DOHH2 (cell line): ENCODE results near the gene CEP112.

Source experiments
- H3F3A ChIP-seq: fragments of 200-600 bp; sonication (generic), shearing (Covaris generic); 2 replicates; pipeline ENCODE4 v1.6.0; 2016; ENCODE audit warnings: antibody characterized with exemption, mild to moderate bottlenecking; ENCODE audit not compliant: control insufficient read depth, insufficient read depth
- H3K27ac ChIP-seq: fragments of 200-600 bp; sonication (generic); 2 replicates; pipeline ENCODE4 v1.5.1; 2014; ENCODE audit warnings: low read depth, mild to moderate bottlenecking, low read length, moderate library complexity
- H3K27me3 ChIP-seq: fragments of 200-600 bp; sonication (generic); 2 replicates; pipeline ENCODE4 v1.6.1; 2014; ENCODE audit warnings: mild to moderate bottlenecking, low read length, mixed read lengths; ENCODE audit not compliant: control insufficient read depth
- H3K36me3 ChIP-seq: fragments of 200-600 bp; sonication (generic); 2 replicates; pipeline ENCODE4 v1.6.1; 2014; ENCODE audit warnings: mild to moderate bottlenecking, low read length, moderate library complexity, mixed read lengths; ENCODE audit not compliant: control insufficient read depth
- H3K4me1 ChIP-seq: fragments of 200-600 bp; sonication (generic); 2 replicates; pipeline ENCODE4 v1.6.1; 2014; ENCODE audit warnings: mild to moderate bottlenecking, low read length, mixed read lengths; ENCODE audit not compliant: control insufficient read depth
- H3K4me2 ChIP-seq: fragments of 200-600 bp; sonication (generic); 2 replicates; pipeline ENCODE4 v1.6.0; 2014; ENCODE audit warnings: mild to moderate bottlenecking, low read length, moderate library complexity
- H3K4me3 ChIP-seq: fragments of 200-600 bp; sonication (generic); 2 replicates; pipeline ENCODE4 v1.5.1; 2014; ENCODE audit warnings: mild to moderate bottlenecking, low read length, mixed read lengths
- H3K79me2 ChIP-seq: fragments of 200-600 bp; sonication (generic); 2 replicates; pipeline ENCODE4 v1.6.1; 2014; ENCODE audit warnings: mild to moderate bottlenecking, low read length, mixed read lengths; ENCODE audit not compliant: control insufficient read depth
- H3K9me2 ChIP-seq: fragments of 200-600 bp; sonication (generic); replicated peaks from 2 replicates; pipeline ENCODE4 v1.6.1; 2014; ENCODE audit warnings: mild to moderate bottlenecking, low read length, mixed read lengths; ENCODE audit not compliant: control insufficient read depth
- H3K9me3 ChIP-seq: fragments of 200-600 bp; sonication (generic); 2 replicates; pipeline ENCODE4 v1.6.1; 2014; ENCODE audit warnings: antibody characterized with exemption, low read length, mixed read lengths; ENCODE audit not compliant: control insufficient read depth, insufficient read depth
- H4K20me1 ChIP-seq: fragments of 200-600 bp; sonication (generic); 2 replicates; pipeline ENCODE4 v1.6.0; 2014; ENCODE audit warnings: low read depth, mild to moderate bottlenecking, antibody characterized with exemption, low read length, moderate library complexity; ENCODE audit not compliant: control insufficient read depth, insufficient read depth
- EZH2phosphoT487 ChIP-seq: fragments of 200-600 bp; sonication (generic); IDR thresholded peaks from 2 replicates; pipeline ENCODE4 v1.6.1; 2017; ENCODE audit warnings: borderline replicate concordance, mild to moderate bottlenecking, antibody characterized with exemption, low read length, moderate library complexity, mixed read lengths
- TF ChIP-seq, protein P1 (sequence below): fragments of 200-600 bp; sonication (generic); IDR thresholded peaks from one replicate; pipeline ENCODE4 v1.5.1; 2014; ENCODE audit warnings: antibody characterized with exemption, mild to moderate bottlenecking, low read depth, low read length; ENCODE audit not compliant: poor library complexity, severe bottlenecking

CEP112 gene

DNA sequence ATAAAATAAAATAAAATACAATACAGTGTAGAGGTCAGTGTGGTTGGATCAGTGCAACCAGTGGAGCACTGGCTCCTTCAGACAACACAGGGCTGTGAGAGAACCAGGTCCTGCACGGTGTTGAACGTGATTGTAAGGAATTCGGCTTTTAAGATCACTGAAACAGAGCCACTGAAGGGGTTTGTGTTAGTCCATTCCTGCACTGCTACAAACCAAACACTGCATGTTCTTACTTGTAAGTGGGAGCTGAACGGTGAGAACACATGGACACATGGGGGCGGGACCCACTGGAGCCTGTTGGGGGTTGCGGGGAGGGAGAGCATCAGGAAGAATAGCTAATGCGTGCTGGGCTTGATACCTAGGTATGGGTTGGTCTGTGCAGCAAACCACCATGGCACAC is 437.3 kb downstream of the CEP112 start:
- Histone ChIP-seq H3K79me2 (no peaks in the 10 kb centered on the region), H3K36me3 (no peaks in the 10 kb centered on the region), H3K27ac (no peak overlapping the region), H3K4me3 (no peak overlapping the region), H3F3A (no peaks in the 10 kb centered on the region), H3K4me2 (no peak overlapping the region), H3K4me1 (no peaks in the 10 kb centered on the region), H3K9me2 (no peaks in the 10 kb centered on the region), H3K27me3 (no peaks in the 10 kb centered on the region), H4K20me1 (no peaks in the 10 kb centered on the region), H3K9me3 (no peaks in the 10 kb centered on the region)
- TF ChIP-seq, protein P1, sequence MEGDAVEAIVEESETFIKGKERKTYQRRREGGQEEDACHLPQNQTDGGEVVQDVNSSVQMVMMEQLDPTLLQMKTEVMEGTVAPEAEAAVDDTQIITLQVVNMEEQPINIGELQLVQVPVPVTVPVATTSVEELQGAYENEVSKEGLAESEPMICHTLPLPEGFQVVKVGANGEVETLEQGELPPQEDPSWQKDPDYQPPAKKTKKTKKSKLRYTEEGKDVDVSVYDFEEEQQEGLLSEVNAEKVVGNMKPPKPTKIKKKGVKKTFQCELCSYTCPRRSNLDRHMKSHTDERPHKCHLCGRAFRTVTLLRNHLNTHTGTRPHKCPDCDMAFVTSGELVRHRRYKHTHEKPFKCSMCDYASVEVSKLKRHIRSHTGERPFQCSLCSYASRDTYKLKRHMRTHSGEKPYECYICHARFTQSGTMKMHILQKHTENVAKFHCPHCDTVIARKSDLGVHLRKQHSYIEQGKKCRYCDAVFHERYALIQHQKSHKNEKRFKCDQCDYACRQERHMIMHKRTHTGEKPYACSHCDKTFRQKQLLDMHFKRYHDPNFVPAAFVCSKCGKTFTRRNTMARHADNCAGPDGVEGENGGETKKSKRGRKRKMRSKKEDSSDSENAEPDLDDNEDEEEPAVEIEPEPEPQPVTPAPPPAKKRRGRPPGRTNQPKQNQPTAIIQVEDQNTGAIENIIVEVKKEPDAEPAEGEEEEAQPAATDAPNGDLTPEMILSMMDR = no peak
- no peak for TF ChIP-seq EZH2phosphoT487

DNA sequence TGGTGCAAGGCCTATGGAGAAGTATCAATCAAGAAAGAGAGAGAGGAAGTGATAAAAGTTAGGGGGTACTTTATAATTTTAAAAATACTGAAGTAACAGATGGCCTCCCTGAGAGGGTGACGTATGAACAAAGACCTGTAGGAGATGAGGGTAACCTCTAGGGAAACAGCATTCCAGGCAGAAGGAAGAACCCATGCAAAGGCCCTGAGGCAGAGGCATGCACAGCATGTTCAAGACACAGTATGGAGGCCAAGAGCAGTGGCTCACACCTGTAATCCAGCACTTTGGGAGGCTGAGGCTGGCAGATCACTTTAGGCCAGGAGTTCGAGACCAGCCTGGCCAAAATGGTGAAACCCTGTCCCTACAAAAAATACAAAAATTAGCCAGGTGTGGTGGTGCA is 437.9 kb downstream of the CEP112 start:
- H3K36me3 ChIP-seq = no peaks in the 10 kb centered on the region
- H3F3A ChIP-seq = no peaks in the 10 kb centered on the region
- no peaks in the 10 kb centered on the region for H3K4me1 ChIP-seq
- no peaks in the 10 kb centered on the region for H3K27me3 ChIP-seq
- no peak overlapping the region for H3K4me2 ChIP-seq
- no peak overlapping the region for H3K27ac ChIP-seq
- H3K4me3 ChIP-seq = no peak overlapping the region
- H4K20me1 ChIP-seq = no peaks in the 10 kb centered on the region
- no peaks in the 10 kb centered on the region for H3K9me2 ChIP-seq
- no peak for TF ChIP-seq EZH2phosphoT487
- TF ChIP-seq, protein P1 = no peak
- H3K9me3 ChIP-seq = no peaks in the 10 kb centered on the region
- H3K79me2 ChIP-seq = no peaks in the 10 kb centered on the region

DNA sequence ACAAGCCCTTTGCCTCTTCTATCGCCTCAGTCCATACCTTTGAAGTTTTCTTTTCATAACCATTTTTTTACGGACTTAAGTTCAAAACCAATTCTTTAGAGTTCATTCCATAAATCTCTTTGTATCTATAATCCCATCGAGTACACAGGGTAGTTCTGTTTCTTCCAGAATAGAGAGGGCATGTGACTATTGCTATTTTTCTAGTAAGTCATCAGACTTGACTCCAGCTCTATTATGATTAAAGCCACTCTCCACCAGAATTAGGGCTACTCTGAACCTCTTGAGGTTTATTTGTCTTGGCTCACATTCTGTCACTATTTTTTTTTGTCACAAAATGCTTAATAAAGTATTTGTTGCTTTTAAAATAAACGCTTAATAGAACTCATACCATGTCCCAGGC is 438.6 kb downstream of the CEP112 start:
- H3K4me2 ChIP-seq = no peak overlapping the region
- H3K9me3 ChIP-seq = no peaks in the 10 kb centered on the region
- H4K20me1 ChIP-seq = no peaks in the 10 kb centered on the region
- no peaks in the 10 kb centered on the region for H3K79me2 ChIP-seq
- no peak overlapping the region for H3K4me3 ChIP-seq
- no peaks in the 10 kb centered on the region for H3K36me3 ChIP-seq
- no peaks in the 10 kb centered on the region for H3K27me3 ChIP-seq
- no peaks in the 10 kb centered on the region for H3K4me1 ChIP-seq
- H3K27ac ChIP-seq = no peak overlapping the region
- no peaks in the 10 kb centered on the region for H3K9me2 ChIP-seq
- TF ChIP-seq EZH2phosphoT487 = no peak
- TF ChIP-seq, protein P1 = no peak
- H3F3A ChIP-seq = no peaks in the 10 kb centered on the region

DNA sequence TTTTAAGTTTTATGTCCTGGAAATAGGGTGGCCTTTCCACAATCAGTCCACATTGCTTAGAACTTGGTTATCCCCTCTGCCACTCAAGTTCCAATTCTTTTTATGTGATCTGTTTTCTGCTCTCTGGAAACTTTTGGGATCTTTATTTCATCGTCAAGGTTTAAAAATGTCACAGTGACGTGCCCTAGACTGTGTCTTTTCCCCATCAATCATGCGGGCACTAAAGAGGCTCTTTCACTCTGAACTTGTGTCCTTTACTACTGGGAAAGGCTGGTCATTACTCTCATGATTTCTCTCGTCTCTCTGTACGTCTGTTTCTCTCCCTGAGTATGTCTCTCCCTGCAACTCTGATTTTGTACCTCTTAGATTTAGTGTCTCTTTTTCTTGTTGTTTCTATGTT is 440.7 kb downstream of the CEP112 start:
- Histone ChIP-seq H3K27me3 (no peaks in the 10 kb centered on the region), H3K27ac (no peak overlapping the region), H3K4me3 (no peak overlapping the region), H3F3A (no peaks in the 10 kb centered on the region), H3K4me2 (no peak overlapping the region), H3K4me1 (no peaks in the 10 kb centered on the region), H3K9me3 (no peaks in the 10 kb centered on the region), H4K20me1 (no peaks in the 10 kb centered on the region), H3K36me3 (no peaks in the 10 kb centered on the region), H3K79me2 (no peaks in the 10 kb centered on the region), H3K9me2 (no peaks in the 10 kb centered on the region)
- TF ChIP-seq EZH2phosphoT487 = no peak
- TF ChIP-seq, protein P1 = no peak
